ENCODE measurements around the gene JPT1. TPM values are rescaled to one million over a fixed set of nuclear protein-coding genes. Genes with fewer than 3 reads are reported as not detected.

The JPT1 gene
- total RNA-seq, 1 experiment from 2014 or later, result 448 TPM

DNA sequence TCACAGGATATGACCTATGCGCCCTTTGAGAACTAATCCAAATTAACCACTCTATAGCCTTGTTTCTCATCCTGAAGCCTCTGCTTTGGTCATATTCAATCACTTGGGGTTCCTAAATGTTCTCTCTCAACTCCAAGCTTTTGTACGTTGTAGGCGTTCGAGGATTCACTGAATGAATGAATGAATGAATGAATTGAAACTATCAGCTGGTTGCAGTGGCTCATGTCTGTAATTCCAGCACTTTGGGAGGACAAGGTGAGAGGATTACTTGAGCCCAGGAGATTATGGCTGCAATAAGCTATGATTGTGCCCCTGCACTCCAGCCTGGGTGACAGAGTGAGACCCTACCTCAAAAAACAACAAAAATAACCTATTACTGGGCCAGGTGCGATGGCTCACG lies 34.3 kb upstream of the JPT1 start:
- ChIA-PET POLR2A (no interaction called here), CTCF (interaction anchor here (0.8 to 0.9 kb wide), 2 partner anchors 15 to 58 kb away, joined by 3 to 4 read pairs; no protein-coding TSS in a partner anchor)
- intact Hi-C loops (cut with micrococcal nuclease; ENCODE audit: unreplicated experiment) (no loop called here), in situ Hi-C loops (cut with HindIII; ENCODE audit: low pct_unique_long_range_greater_than_20kb, low sequenced_read_pairs) (no loop called here)
- ATAC-seq (no peak), DNase-seq (ENCODE audit: low read depth, low spot score) (no peak)
- H3K9me3 ChIP-seq (ENCODE audit: control insufficient read depth, insufficient read depth, low read depth, low read length), result no peaks in the 10 kb centered on the region
- H3K4me3 ChIP-seq (ENCODE audit: low read depth in 2 of 2, low read length in 2 of 2), result no peak overlapping the region
- no peak overlapping the region for H3K27ac ChIP-seq (ENCODE audit: low read length)
- TF ChIP-seq, protein P1, sequence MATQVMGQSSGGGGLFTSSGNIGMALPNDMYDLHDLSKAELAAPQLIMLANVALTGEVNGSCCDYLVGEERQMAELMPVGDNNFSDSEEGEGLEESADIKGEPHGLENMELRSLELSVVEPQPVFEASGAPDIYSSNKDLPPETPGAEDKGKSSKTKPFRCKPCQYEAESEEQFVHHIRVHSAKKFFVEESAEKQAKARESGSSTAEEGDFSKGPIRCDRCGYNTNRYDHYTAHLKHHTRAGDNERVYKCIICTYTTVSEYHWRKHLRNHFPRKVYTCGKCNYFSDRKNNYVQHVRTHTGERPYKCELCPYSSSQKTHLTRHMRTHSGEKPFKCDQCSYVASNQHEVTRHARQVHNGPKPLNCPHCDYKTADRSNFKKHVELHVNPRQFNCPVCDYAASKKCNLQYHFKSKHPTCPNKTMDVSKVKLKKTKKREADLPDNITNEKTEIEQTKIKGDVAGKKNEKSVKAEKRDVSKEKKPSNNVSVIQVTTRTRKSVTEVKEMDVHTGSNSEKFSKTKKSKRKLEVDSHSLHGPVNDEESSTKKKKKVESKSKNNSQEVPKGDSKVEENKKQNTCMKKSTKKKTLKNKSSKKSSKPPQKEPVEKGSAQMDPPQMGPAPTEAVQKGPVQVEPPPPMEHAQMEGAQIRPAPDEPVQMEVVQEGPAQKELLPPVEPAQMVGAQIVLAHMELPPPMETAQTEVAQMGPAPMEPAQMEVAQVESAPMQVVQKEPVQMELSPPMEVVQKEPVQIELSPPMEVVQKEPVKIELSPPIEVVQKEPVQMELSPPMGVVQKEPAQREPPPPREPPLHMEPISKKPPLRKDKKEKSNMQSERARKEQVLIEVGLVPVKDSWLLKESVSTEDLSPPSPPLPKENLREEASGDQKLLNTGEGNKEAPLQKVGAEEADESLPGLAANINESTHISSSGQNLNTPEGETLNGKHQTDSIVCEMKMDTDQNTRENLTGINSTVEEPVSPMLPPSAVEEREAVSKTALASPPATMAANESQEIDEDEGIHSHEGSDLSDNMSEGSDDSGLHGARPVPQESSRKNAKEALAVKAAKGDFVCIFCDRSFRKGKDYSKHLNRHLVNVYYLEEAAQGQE (IDR thresholded peaks at IDR 0.05; ENCODE audit: insufficient read depth in 1 of 2, low read depth in 2 of 2, low read length in 1 of 2), result no peak
- TF ChIP-seq SIN3A (IDR thresholded peaks at IDR 0.05; ENCODE audit: borderline replicate concordance, insufficient read depth, low read depth, low read length) (no peak), TCF7L2 (IDR thresholded peaks at IDR 0.05; ENCODE audit: low read depth, low read length) (no peak), POLR2AphosphoS5 (IDR thresholded peaks at IDR 0.05; ENCODE audit: low read depth, low read length) (no peak)
- TF ChIP-seq, protein P2, sequence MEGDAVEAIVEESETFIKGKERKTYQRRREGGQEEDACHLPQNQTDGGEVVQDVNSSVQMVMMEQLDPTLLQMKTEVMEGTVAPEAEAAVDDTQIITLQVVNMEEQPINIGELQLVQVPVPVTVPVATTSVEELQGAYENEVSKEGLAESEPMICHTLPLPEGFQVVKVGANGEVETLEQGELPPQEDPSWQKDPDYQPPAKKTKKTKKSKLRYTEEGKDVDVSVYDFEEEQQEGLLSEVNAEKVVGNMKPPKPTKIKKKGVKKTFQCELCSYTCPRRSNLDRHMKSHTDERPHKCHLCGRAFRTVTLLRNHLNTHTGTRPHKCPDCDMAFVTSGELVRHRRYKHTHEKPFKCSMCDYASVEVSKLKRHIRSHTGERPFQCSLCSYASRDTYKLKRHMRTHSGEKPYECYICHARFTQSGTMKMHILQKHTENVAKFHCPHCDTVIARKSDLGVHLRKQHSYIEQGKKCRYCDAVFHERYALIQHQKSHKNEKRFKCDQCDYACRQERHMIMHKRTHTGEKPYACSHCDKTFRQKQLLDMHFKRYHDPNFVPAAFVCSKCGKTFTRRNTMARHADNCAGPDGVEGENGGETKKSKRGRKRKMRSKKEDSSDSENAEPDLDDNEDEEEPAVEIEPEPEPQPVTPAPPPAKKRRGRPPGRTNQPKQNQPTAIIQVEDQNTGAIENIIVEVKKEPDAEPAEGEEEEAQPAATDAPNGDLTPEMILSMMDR (IDR thresholded peaks at IDR 0.05), result no peak
- no peaks in the 10 kb centered on the region for H3K27me3 ChIP-seq (ENCODE audit: control insufficient read depth, insufficient read depth, low read length)
- H3K36me3 ChIP-seq (ENCODE audit: control insufficient read depth, insufficient read depth, low read length), result no peaks in the 10 kb centered on the region
- BruUV-seq (replicated peaks), result no TSS peak
- no peaks in the 10 kb centered on the region for H3K4me1 ChIP-seq (ENCODE audit: control insufficient read depth, insufficient read depth, low read length)

DNA sequence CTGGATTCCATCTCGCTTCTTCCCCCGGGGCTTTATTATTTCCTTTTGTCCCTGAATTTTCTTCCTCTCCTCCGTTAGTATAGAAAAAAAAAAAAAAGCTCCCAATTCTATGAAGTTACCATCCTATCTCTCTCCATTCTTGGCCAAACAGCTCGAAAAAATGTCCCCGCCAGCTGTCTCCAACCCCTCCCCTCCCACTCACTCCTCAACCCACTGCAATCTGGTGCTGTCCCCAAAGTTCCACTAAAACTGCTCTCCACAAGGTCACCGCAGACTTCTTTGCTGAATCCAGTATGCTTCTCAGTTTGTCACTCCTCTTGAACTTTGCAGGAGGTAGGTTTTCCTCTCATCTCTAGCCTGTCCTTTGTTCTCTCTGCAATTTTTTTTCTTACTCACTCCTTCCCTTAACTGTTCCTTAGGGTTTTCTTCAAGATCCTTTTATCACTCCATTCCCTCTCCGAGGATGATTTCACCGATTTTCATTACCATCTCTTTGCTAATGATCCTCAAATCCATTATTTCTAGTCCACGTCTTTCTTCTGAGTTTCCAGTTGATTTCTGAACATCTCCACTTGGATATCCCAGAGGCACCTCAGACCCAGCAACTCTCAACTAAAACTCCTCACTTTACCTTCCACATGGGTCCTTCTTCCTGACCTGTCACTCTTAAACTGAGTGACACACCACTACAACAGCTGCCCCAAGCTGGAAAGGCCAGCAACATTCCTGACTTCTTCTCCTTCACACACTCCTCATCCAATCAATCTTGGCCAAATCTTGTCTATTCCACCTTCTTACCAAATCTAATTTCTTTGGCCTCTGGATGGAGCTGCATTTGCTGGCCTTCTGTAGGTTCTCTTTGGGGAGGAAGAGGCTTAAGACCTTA lies 29.9 kb upstream of the JPT1 start:
- CTCF ChIA-PET, result interaction anchor here (0.5 to 1.5 kb wide), 2 partner anchors 17 to 822 kb away, joined by 3 to 4 read pairs; no protein-coding TSS in a partner anchor
- intact Hi-C loops (cut with micrococcal nuclease; ENCODE audit: unreplicated experiment), result no loop called here
- no TSS peak for BruUV-seq (replicated peaks)

More for the DNA sequence above, 29.9 kb upstream of the JPT1 start:
- in situ Hi-C loops (cut with HindIII; ENCODE audit: low pct_unique_long_range_greater_than_20kb, low sequenced_read_pairs), result no loop called here
- DNase-seq (ENCODE audit: low read depth, low spot score) (no peak), ATAC-seq (no peak)
- POLR2A ChIA-PET, result interaction anchor here (0.6 to 0.9 kb wide), 3 partner anchors 9 to 36 kb away, joined by 5 to 10 read pairs (median 5); no protein-coding TSS in a partner anchor
- Histone ChIP-seq H3K27ac (ENCODE audit: low read length) (no peak overlapping the region), H3K9me3 (ENCODE audit: control insufficient read depth, insufficient read depth, low read depth, low read length) (no peaks in the 10 kb centered on the region), H3K4me1 (ENCODE audit: control insufficient read depth, insufficient read depth, low read length) (no peaks in the 10 kb centered on the region; the same call in 1 of the 2 replicates), H3K4me3 (ENCODE audit: low read depth in 2 of 2, low read length in 2 of 2) (no peak overlapping the region), H3K27me3 (ENCODE audit: control insufficient read depth, insufficient read depth, low read length) (no peaks in the 10 kb centered on the region), H3K36me3 (ENCODE audit: control insufficient read depth, insufficient read depth, low read length) (peaks cover 15% of the 10 kb centered on the region)
- TF ChIP-seq SIN3A (IDR thresholded peaks at IDR 0.05; ENCODE audit: borderline replicate concordance, insufficient read depth, low read depth, low read length) (no peak), TCF7L2 (IDR thresholded peaks at IDR 0.05; ENCODE audit: low read depth, low read length) (no peak)

Measured in Panc1 (cell line).